Liver (tissue), 9 donors: ENCODE data around the gene PAH. TPM values are rescaled to one million over a fixed set of nuclear protein-coding genes. Genes with fewer than 3 reads are reported as not detected.
A peak's percentile ranks its signal among the peaks of the same experiment; 100 is the strongest.

Source experiments
- DNase-seq: peaks from one replicate; pipeline ENCODE4 v3.0.0-alpha.2; 2017; ENCODE audit warnings: low spot score
- H3K27ac ChIP-seq, 2 donors: one replicate each; pipeline ENCODE4 v1.7.0; 2013; ENCODE audit warnings: inconsistent platforms in 2 of 2, low read length in 2 of 2, control low read depth in 1 of 2, low read depth in 1 of 2, mild to moderate bottlenecking in 1 of 2
- H3K27me3 ChIP-seq, 4 donors: one replicate each; pipeline versions ENCODE4 v1.6.1 to v1.7.0; 2013; ENCODE audit warnings: low read length in 3 of 4, inconsistent platforms in 1 of 4, mild to moderate bottlenecking in 1 of 4, moderate library complexity in 1 of 4; ENCODE audit not compliant: control insufficient read depth in 4 of 4, insufficient read depth in 4 of 4
- H3K36me3 ChIP-seq, 4 donors: one replicate each; pipeline versions ENCODE4 v1.6.1 to v1.7.0; 2013; ENCODE audit warnings: low read length in 3 of 4, mild to moderate bottlenecking in 3 of 4, low read depth in 1 of 4, moderate library complexity in 1 of 4; ENCODE audit not compliant: control insufficient read depth in 4 of 4, insufficient read depth in 3 of 4
- H3K4me1 ChIP-seq, 4 donors: one replicate each; pipeline versions ENCODE4 v1.6.1 to v1.7.0; 2013; ENCODE audit warnings: low read length in 3 of 4, mild to moderate bottlenecking in 3 of 4, moderate library complexity in 1 of 4; ENCODE audit not compliant: control insufficient read depth in 4 of 4, insufficient read depth in 4 of 4
- H3K4me3 ChIP-seq, 3 donors: one replicate each; pipeline versions ENCODE4 v1.6.1 to v1.7.0; 2013; ENCODE audit warnings: low read length in 3 of 3, control low read depth in 1 of 3, low read depth in 1 of 3, mild to moderate bottlenecking in 1 of 3
- H3K9ac ChIP-seq, 2 donors: one replicate each; pipeline ENCODE4 v1.7.0; 2013; ENCODE audit warnings: low read length in 2 of 2, mild to moderate bottlenecking in 2 of 2, moderate library complexity in 2 of 2, control low read depth in 1 of 2, low read depth in 1 of 2
- H3K9me3 ChIP-seq, 4 donors: one replicate each; pipeline versions ENCODE4 v1.6.1 to v1.7.0; 2013; ENCODE audit warnings: low read length in 3 of 4; ENCODE audit not compliant: control insufficient read depth in 4 of 4
- FOXA1 ChIP-seq: IDR thresholded peaks from 2 replicates; pipeline ENCODE4 v1.6.1; 2016; ENCODE audit warnings: antibody characterized with exemption
- GABPA ChIP-seq, 2 donors: IDR thresholded peaks in 1 of 2; conservative IDR thresholded peaks in 1 of 2; 2 replicates each; pipeline ENCODE4 v1.6.1; 2016; ENCODE audit warnings: antibody characterized with exemption in 2 of 2, mild to moderate bottlenecking in 1 of 2, moderate library complexity in 1 of 2
- HNF4G ChIP-seq: IDR thresholded peaks from 2 replicates; pipeline ENCODE4 v1.6.1; 2016; ENCODE audit warnings: antibody characterized with exemption
- NR2F2 ChIP-seq: IDR thresholded peaks from 2 replicates; pipeline ENCODE4 v1.6.1; 2016; ENCODE audit warnings: antibody characterized with exemption
- RAD21 ChIP-seq, 2 donors: IDR thresholded peaks; 2 replicates each; pipeline ENCODE4 v1.6.1; 2016; ENCODE audit warnings: antibody characterized with exemption in 2 of 2, mild to moderate bottlenecking in 2 of 2
- RXRA ChIP-seq, 2 donors: IDR thresholded peaks; 2 replicates each; pipeline ENCODE4 v1.6.1; 2017 to 2018; ENCODE audit warnings: antibody characterized with exemption in 2 of 2, mild to moderate bottlenecking in 1 of 2
- SP1 ChIP-seq: IDR thresholded peaks from 2 replicates; pipeline ENCODE4 v1.6.1; 2018; ENCODE audit warnings: antibody characterized with exemption, mild to moderate bottlenecking
- TAF1 ChIP-seq: conservative IDR thresholded peaks from 2 replicates; pipeline ENCODE4 v1.6.1; 2016; ENCODE audit warnings: antibody characterized with exemption, mild to moderate bottlenecking
- YY1 ChIP-seq: IDR thresholded peaks from 2 replicates; pipeline ENCODE4 v1.6.1; 2016; ENCODE audit warnings: antibody characterized with exemption, mild to moderate bottlenecking
- WGBS: extraction: QIAGEN DNeasy Blood & Tissue Kit; methylation state at CpG from one replicate; pipeline ENCODE4 v1.1.7; 2013; 5-methylcytosine and 5-hydroxymethylcytosine counted together
- polyA plus RNA-seq, 2 donors: library from polyadenylated mRNA; stranded (reverse) in 1 of 2; unstranded in 1 of 2; fragments of 200-250 nt in 1 of 2; fragments of >200 nt in 1 of 2; fragmentation: Nextera tagmentation in 1 of 2; extraction: Ambion mirVana in 1 of 2; gene quantifications; one replicate each; pipeline versions ENCODE4 v1.2.1 to v1.2.3, GENCODE V29; 2013 to 2015
- total RNA-seq, 2 donors: library from RNA; depleted of rRNA; stranded (reverse); fragments of >200 nt; gene quantifications; one replicate each; pipeline ENCODE4 v1.2.3, GENCODE V29; 2014
- TF ChIP-seq, protein P1 (sequence below): fragments of 150-350 bp; IDR thresholded peaks from 2 replicates; pipeline ENCODE4 v1.5.1; 2017; ENCODE audit warnings: improper control_type of control experiment, low read depth, low read length; ENCODE audit not compliant: missing input control
- TF ChIP-seq, protein P2 (sequence below): IDR thresholded peaks from 2 replicates; pipeline ENCODE4 v1.6.1; 2016; ENCODE audit warnings: antibody characterized with exemption
- TF ChIP-seq, protein P3 (sequence below): IDR thresholded peaks from 2 replicates; pipeline ENCODE4 v1.6.1; 2016; ENCODE audit warnings: antibody characterized with exemption
- TF ChIP-seq, protein P4 (sequence below): IDR thresholded peaks from 2 replicates; pipeline ENCODE4 v1.6.1; 2016; ENCODE audit warnings: antibody characterized with exemption, mild to moderate bottlenecking
- donor health status: healthy.
- donor health status: healthy.
- donor health status: healthy.
- donor health status: healthy.
- donor health status: healthy.

PAH gene
- total and polyA plus RNA-seq, 4 donors: 327 to 696 (median 568) TPM

DNA sequence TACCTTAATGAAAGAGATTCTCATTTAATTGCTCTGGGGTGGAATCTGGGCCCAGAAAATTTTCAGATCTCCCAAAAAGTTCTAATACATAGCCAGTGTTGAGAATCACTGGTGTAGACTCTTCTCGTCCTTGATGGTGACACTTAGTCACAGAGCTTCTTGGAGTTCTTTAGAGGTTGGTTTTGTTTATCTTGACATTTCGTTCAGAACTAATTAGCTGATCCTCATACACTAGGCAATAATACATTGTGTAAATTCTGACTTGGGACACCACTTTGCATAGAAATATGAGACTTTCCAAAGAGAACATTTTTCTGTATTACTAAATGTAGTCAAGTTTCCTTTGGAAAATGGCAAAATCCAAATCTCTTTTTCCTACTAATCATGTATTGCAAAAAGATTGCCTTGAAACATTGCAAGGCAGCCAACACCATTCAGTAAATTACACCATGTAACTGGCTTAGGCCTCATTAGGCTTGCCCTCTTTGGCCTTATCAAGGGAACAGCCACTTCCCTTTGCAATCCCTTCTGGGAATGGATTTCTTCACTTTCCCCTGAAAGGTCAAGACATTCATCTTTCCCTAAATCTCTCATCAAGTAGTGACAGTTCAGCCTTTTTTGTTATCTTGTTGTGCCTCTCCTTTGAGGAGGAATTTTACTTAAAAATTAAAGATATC is 102.2 kb downstream of the PAH start:
- TF ChIP-seq RAD21 (IDR thresholded peaks at IDR 0.05): no peak
- TF ChIP-seq NR2F2: peak; percentile 40
- Histone ChIP-seq H3K27me3 (no peaks in the 10 kb centered on the region), H3K27ac (no peak overlapping the region), H3K4me1 (no peaks in the 10 kb centered on the region), H3K9ac (no peak overlapping the region), H3K36me3 (no peaks in the 10 kb centered on the region), H3K9me3 (no peaks in the 10 kb centered on the region), H3K4me3 (no peak overlapping the region)
- WGBS: 85% methylated on average over 2 of the region's 2 CpGs
- DNase-seq: no peak

DNA sequence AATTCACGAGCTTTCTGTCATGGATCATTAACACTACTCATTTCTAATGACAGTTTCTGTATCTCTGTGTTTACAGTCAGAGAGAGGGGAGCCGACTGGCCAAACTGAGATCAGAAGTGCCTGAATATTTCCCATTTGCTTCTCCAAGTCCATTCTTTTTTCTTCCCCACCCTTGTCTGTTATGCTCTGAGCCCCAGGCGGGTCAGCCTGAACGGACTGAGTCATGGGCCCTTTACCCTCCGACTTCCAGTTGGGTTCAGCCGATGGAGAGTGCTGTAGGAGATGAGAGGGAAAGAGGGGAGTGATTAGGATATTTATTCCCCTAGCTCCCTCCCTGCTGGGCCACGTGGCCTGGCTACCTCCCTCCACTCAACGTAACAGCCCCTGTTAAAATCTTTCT is 104.7 kb downstream of the PAH start:
- no peak for DNase-seq
- 46% methylated on average over 8 of the region's 8 CpGs for WGBS

More for the DNA sequence above, 104.7 kb downstream of the PAH start:
- H3K27me3 ChIP-seq: no peaks in the 10 kb centered on the region
- no peak overlapping the region for H3K9ac ChIP-seq
- H3K36me3 ChIP-seq: no peaks in the 10 kb centered on the region
- H3K4me3 ChIP-seq: no peak overlapping the region
- TF ChIP-seq, protein P1, sequence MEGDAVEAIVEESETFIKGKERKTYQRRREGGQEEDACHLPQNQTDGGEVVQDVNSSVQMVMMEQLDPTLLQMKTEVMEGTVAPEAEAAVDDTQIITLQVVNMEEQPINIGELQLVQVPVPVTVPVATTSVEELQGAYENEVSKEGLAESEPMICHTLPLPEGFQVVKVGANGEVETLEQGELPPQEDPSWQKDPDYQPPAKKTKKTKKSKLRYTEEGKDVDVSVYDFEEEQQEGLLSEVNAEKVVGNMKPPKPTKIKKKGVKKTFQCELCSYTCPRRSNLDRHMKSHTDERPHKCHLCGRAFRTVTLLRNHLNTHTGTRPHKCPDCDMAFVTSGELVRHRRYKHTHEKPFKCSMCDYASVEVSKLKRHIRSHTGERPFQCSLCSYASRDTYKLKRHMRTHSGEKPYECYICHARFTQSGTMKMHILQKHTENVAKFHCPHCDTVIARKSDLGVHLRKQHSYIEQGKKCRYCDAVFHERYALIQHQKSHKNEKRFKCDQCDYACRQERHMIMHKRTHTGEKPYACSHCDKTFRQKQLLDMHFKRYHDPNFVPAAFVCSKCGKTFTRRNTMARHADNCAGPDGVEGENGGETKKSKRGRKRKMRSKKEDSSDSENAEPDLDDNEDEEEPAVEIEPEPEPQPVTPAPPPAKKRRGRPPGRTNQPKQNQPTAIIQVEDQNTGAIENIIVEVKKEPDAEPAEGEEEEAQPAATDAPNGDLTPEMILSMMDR: no peak
- TF ChIP-seq RXRA (IDR thresholded peaks at IDR 0.05): no peak
- TF ChIP-seq, protein P2, sequence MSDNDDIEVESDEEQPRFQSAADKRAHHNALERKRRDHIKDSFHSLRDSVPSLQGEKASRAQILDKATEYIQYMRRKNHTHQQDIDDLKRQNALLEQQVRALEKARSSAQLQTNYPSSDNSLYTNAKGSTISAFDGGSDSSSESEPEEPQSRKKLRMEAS: no peak
- TF ChIP-seq GABPA (IDR thresholded peaks at IDR 0.05 in 1 of 2, conservative IDR thresholded peaks at IDR 0.05 in 1 of 2): no peak
- TF ChIP-seq HNF4G: no peak
- no peak for TF ChIP-seq SP1
- TF ChIP-seq, protein P3, sequence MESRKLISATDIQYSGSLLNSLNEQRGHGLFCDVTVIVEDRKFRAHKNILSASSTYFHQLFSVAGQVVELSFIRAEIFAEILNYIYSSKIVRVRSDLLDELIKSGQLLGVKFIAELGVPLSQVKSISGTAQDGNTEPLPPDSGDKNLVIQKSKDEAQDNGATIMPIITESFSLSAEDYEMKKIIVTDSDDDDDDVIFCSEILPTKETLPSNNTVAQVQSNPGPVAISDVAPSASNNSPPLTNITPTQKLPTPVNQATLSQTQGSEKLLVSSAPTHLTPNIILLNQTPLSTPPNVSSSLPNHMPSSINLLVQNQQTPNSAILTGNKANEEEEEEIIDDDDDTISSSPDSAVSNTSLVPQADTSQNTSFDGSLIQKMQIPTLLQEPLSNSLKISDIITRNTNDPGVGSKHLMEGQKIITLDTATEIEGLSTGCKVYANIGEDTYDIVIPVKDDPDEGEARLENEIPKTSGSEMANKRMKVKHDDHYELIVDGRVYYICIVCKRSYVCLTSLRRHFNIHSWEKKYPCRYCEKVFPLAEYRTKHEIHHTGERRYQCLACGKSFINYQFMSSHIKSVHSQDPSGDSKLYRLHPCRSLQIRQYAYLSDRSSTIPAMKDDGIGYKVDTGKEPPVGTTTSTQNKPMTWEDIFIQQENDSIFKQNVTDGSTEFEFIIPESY: no peak
- no peak for TF ChIP-seq YY1
- TF ChIP-seq, protein P4, sequence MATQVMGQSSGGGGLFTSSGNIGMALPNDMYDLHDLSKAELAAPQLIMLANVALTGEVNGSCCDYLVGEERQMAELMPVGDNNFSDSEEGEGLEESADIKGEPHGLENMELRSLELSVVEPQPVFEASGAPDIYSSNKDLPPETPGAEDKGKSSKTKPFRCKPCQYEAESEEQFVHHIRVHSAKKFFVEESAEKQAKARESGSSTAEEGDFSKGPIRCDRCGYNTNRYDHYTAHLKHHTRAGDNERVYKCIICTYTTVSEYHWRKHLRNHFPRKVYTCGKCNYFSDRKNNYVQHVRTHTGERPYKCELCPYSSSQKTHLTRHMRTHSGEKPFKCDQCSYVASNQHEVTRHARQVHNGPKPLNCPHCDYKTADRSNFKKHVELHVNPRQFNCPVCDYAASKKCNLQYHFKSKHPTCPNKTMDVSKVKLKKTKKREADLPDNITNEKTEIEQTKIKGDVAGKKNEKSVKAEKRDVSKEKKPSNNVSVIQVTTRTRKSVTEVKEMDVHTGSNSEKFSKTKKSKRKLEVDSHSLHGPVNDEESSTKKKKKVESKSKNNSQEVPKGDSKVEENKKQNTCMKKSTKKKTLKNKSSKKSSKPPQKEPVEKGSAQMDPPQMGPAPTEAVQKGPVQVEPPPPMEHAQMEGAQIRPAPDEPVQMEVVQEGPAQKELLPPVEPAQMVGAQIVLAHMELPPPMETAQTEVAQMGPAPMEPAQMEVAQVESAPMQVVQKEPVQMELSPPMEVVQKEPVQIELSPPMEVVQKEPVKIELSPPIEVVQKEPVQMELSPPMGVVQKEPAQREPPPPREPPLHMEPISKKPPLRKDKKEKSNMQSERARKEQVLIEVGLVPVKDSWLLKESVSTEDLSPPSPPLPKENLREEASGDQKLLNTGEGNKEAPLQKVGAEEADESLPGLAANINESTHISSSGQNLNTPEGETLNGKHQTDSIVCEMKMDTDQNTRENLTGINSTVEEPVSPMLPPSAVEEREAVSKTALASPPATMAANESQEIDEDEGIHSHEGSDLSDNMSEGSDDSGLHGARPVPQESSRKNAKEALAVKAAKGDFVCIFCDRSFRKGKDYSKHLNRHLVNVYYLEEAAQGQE: no peak
- no peak for TF ChIP-seq TAF1
- no peak for TF ChIP-seq FOXA1
- no peak for TF ChIP-seq NR2F2
- TF ChIP-seq RAD21 (IDR thresholded peaks at IDR 0.05): no peak
- no peak overlapping the region for H3K27ac ChIP-seq
- H3K9me3 ChIP-seq: no peaks in the 10 kb centered on the region
- no peaks in the 10 kb centered on the region for H3K4me1 ChIP-seq
